Liver (tissue), 3 donors: ENCODE results near the gene UACA.

Source experiments
- JUND ChIP-seq, 2 donors: IDR thresholded peaks; 2 replicates each; pipeline ENCODE4 v1.6.1; 2016; ENCODE audit warnings: antibody characterized with exemption in 2 of 2
- RAD21 ChIP-seq, 2 donors: IDR thresholded peaks; 2 replicates each; pipeline ENCODE4 v1.6.1; 2016; ENCODE audit warnings: antibody characterized with exemption in 2 of 2, mild to moderate bottlenecking in 2 of 2
- YY1 ChIP-seq: IDR thresholded peaks from 2 replicates; pipeline ENCODE4 v1.6.1; 2016; ENCODE audit warnings: antibody characterized with exemption, mild to moderate bottlenecking
- TF ChIP-seq, protein P1 (sequence below): fragments of 150-350 bp; IDR thresholded peaks from 2 replicates; pipeline ENCODE4 v1.5.1; 2017; ENCODE audit warnings: improper control_type of control experiment, low read depth, low read length; ENCODE audit not compliant: missing input control
- TF ChIP-seq, protein P2 (sequence below): IDR thresholded peaks from 2 replicates; pipeline ENCODE4 v1.6.1; 2016; ENCODE audit warnings: antibody characterized with exemption
- donor health status: healthy.
- donor health status: healthy.

DNA sequence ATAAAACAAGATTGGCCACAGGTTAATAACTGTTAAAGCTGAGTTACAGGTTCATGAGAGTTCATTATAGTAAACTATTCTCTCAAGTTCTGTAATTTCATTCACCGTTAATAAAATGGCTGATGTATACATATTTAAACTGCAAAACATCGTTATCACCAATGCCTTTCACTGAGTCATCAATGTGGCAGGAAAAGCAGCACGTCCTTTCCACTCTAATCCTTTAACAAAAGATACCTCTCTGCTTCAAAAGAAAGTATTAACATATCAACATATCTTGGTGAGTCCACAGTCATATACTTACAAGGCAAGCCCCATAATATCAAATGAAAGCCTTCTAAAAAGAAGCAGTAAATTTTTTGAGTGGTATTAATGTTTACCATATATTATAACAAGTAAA, 54.5 kb downstream of the UACA start:
- TF ChIP-seq YY1 (no peak), JUND (IDR thresholded peaks at IDR 0.05) (no peak), RAD21 (IDR thresholded peaks at IDR 0.05) (no peak)
- TF ChIP-seq, protein P1, sequence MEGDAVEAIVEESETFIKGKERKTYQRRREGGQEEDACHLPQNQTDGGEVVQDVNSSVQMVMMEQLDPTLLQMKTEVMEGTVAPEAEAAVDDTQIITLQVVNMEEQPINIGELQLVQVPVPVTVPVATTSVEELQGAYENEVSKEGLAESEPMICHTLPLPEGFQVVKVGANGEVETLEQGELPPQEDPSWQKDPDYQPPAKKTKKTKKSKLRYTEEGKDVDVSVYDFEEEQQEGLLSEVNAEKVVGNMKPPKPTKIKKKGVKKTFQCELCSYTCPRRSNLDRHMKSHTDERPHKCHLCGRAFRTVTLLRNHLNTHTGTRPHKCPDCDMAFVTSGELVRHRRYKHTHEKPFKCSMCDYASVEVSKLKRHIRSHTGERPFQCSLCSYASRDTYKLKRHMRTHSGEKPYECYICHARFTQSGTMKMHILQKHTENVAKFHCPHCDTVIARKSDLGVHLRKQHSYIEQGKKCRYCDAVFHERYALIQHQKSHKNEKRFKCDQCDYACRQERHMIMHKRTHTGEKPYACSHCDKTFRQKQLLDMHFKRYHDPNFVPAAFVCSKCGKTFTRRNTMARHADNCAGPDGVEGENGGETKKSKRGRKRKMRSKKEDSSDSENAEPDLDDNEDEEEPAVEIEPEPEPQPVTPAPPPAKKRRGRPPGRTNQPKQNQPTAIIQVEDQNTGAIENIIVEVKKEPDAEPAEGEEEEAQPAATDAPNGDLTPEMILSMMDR: no peak
- TF ChIP-seq, protein P2, sequence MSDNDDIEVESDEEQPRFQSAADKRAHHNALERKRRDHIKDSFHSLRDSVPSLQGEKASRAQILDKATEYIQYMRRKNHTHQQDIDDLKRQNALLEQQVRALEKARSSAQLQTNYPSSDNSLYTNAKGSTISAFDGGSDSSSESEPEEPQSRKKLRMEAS: no peak
